ENCODE results near the gene ADAMTS9.
A peak's percentile ranks its signal among the peaks of the same experiment; 100 is the strongest.
"Not testable (repeated sequence)": the region's sequence is repeated elsewhere in the genome, so short reads cannot be mapped to it uniquely, and the experiment has no call there.

ADAMTS9 gene

GRCh38 chr3:64552160-64552559, 135.6 kb downstream of the ADAMTS9 start:
- no peak for DNase-seq (ENCODE audit: extremely low read depth, low read depth)

GRCh38 chr3:64551697-64552096, 136.1 kb downstream of the ADAMTS9 start:
- no peak for TF ChIP-seq CTCF (IDR thresholded peaks at IDR 0.05; ENCODE audit: low read depth, low read length)
- DNase-seq (ENCODE audit: extremely low read depth, low read depth), result no peak

More at GRCh38 chr3:64552160-64552559, 135.6 kb downstream of the ADAMTS9 start:
- no peak for TF ChIP-seq CTCF (IDR thresholded peaks at IDR 0.05; ENCODE audit: low read depth, low read length)

- no peak for TF ChIP-seq CTCF (IDR thresholded peaks at IDR 0.05; ENCODE audit: low read depth, low read length)
- DNase-seq (ENCODE audit: extremely low read depth, low read depth), result no peak
These were observed 137.1 kb downstream of the ADAMTS9 start for GRCh38 chr3:64550745-64551144.

- TF ChIP-seq CTCF (IDR thresholded peaks at IDR 0.05; ENCODE audit: low read depth, low read length), result no peak
- DNase-seq (ENCODE audit: extremely low read depth, low read depth), result no peak
These were observed 137.9 kb downstream of the ADAMTS9 start for GRCh38 chr3:64549869-64550268.

- no peak for TF ChIP-seq CTCF (IDR thresholded peaks at IDR 0.05; ENCODE audit: low read depth, low read length)
- DNase-seq (ENCODE audit: extremely low read depth, low read depth), result peak; percentile 63
These were observed 139.5 kb downstream of the ADAMTS9 start for GRCh38 chr3:64548200-64548889.

GRCh38 chr3:64546856-64547255, 140.9 kb downstream of the ADAMTS9 start:
- no peak for TF ChIP-seq CTCF (IDR thresholded peaks at IDR 0.05; ENCODE audit: low read depth, low read length)
- no peak for DNase-seq (ENCODE audit: extremely low read depth, low read depth)

GRCh38 chr3:64545239-64545638, 142.6 kb downstream of the ADAMTS9 start:
- DNase-seq (ENCODE audit: extremely low read depth, low read depth), result not testable (repeated sequence)

GRCh38 chr3:64541803-64542202, 146.0 kb downstream of the ADAMTS9 start:
- TF ChIP-seq CTCF (IDR thresholded peaks at IDR 0.05; ENCODE audit: low read depth, low read length), result no peak
- DNase-seq (ENCODE audit: extremely low read depth, low read depth), result no peak

Data from AG09319 (cell line).